WTC11 (cell line): ENCODE data around the gene GPR3. TPM values are rescaled to one million over a fixed set of nuclear protein-coding genes. Genes with fewer than 3 reads are reported as not detected.
A peak's percentile ranks its signal among the peaks of the same experiment; 100 is the strongest.

Experiments used
- AR ChIP-seq: fragments of 250-450 bp; sonication (Bioruptor Pico); IDR thresholded peaks from 2 replicates; pipeline ENCODE4 v1.9.0; 2021; ENCODE audit warnings: mild to moderate bottlenecking
- ATF1 ChIP-seq: sonication (generic); formaldehyde crosslinking; IDR thresholded peaks from 2 replicates; pipeline ENCODE4 v1.8.1; 2023; ENCODE audit warnings: mild to moderate bottlenecking, moderate library complexity, missing genetic modification reagents
- E2F1 ChIP-seq: sonication (generic); formaldehyde crosslinking; IDR thresholded peaks from 2 replicates; pipeline ENCODE4 v1.8.0; 2022; ENCODE audit warnings: mild to moderate bottlenecking, missing genetic modification reagents
- ERG ChIP-seq: fragments of 250-450 bp; sonication (Bioruptor Pico); IDR thresholded peaks from 2 replicates; pipeline ENCODE4 v1.8.0; 2021; ENCODE audit warnings: mild to moderate bottlenecking
- ETV6 ChIP-seq: sonication (generic); formaldehyde crosslinking; IDR thresholded peaks from 2 replicates; pipeline ENCODE4 v1.8.1; 2022; ENCODE audit warnings: mild to moderate bottlenecking, missing genetic modification reagents
- FOXK1 ChIP-seq: sonication (generic); formaldehyde crosslinking; IDR thresholded peaks from 2 replicates; pipeline ENCODE4 v1.8.0; 2022; ENCODE audit warnings: mild to moderate bottlenecking, moderate library complexity, missing genetic modification reagents
- FOXP1 ChIP-seq: sonication (generic); formaldehyde crosslinking; IDR thresholded peaks from 2 replicates; pipeline ENCODE4 v1.8.0; 2022; ENCODE audit warnings: missing genetic modification reagents, mild to moderate bottlenecking, moderate library complexity, borderline replicate concordance
- NFYB ChIP-seq: sonication (generic); formaldehyde crosslinking; conservative IDR thresholded peaks from 2 replicates; pipeline ENCODE4 v1.8.0; 2022; ENCODE audit warnings: low read depth, missing genetic modification reagents
- PRRX2 ChIP-seq: fragments of 250-450 bp; sonication (Bioruptor Pico); IDR thresholded peaks from 2 replicates; pipeline ENCODE4 v1.8.0; 2021; ENCODE audit warnings: mild to moderate bottlenecking
- SMAD3 ChIP-seq: sonication (generic); formaldehyde crosslinking; IDR thresholded peaks from 2 replicates; pipeline ENCODE4 v1.8.0; 2022; ENCODE audit warnings: missing genetic modification reagents, mild to moderate bottlenecking, borderline replicate concordance
- SMAD4 ChIP-seq: sonication (generic); formaldehyde crosslinking; IDR thresholded peaks from 2 replicates; pipeline ENCODE4 v1.8.0; 2022; ENCODE audit warnings: mild to moderate bottlenecking, missing genetic modification reagents
- SP1 ChIP-seq: sonication (generic); formaldehyde crosslinking; conservative IDR thresholded peaks from 2 replicates; pipeline ENCODE4 v1.8.1; 2022; ENCODE audit warnings: missing genetic modification reagents
- TEAD1 ChIP-seq: sonication (generic); formaldehyde crosslinking; IDR thresholded peaks from 2 replicates; pipeline ENCODE4 v1.8.0; 2022; ENCODE audit warnings: mild to moderate bottlenecking, missing genetic modification reagents
- ZNF281 ChIP-seq: sonication (generic); formaldehyde crosslinking; IDR thresholded peaks from 2 replicates; pipeline ENCODE4 v1.8.0; 2023; ENCODE audit warnings: mild to moderate bottlenecking, missing genetic modification reagents
- ZNF317 ChIP-seq: sonication (generic); formaldehyde crosslinking; IDR thresholded peaks from 2 replicates; pipeline ENCODE4 v1.8.1; 2023; ENCODE audit warnings: low read depth, mild to moderate bottlenecking, moderate library complexity, missing genetic modification reagents, borderline replicate concordance
- ZNF512 ChIP-seq: sonication (generic); formaldehyde crosslinking; IDR thresholded peaks from 2 replicates; pipeline ENCODE4 v1.8.1; 2022; ENCODE audit warnings: missing genetic modification reagents, borderline replicate concordance
- ZNF671 ChIP-seq: fragments of 250-450 bp; sonication (Bioruptor Pico); IDR thresholded peaks from 2 replicates; pipeline ENCODE4 v1.8.0; 2021; ENCODE audit warnings: mild to moderate bottlenecking
- total RNA-seq: library from RNA; stranded (reverse); gene quantifications from 3 replicates; pipeline ENCODE4 v1.2.3, GENCODE V29; 2021
- TF ChIP-seq, protein P1 (sequence below): sonication (generic); formaldehyde crosslinking; conservative IDR thresholded peaks from 2 replicates; pipeline ENCODE4 v1.8.1; 2022; ENCODE audit warnings: mild to moderate bottlenecking, missing genetic modification reagents
- TF ChIP-seq, protein P2 (sequence below): sonication (generic); formaldehyde crosslinking; IDR thresholded peaks from 2 replicates; pipeline ENCODE4 v1.8.1; 2022; ENCODE audit warnings: low read depth, mild to moderate bottlenecking, moderate library complexity, missing genetic modification reagents, borderline replicate concordance
- TF ChIP-seq, protein P3 (sequence below): sonication (generic); formaldehyde crosslinking; IDR thresholded peaks from 2 replicates; pipeline ENCODE4 v1.8.0; 2023; ENCODE audit warnings: missing genetic modification reagents, mild to moderate bottlenecking, borderline replicate concordance

GPR3 gene
- total RNA-seq, 1 experiment from 2014 or later: 12.4 TPM

DNA sequence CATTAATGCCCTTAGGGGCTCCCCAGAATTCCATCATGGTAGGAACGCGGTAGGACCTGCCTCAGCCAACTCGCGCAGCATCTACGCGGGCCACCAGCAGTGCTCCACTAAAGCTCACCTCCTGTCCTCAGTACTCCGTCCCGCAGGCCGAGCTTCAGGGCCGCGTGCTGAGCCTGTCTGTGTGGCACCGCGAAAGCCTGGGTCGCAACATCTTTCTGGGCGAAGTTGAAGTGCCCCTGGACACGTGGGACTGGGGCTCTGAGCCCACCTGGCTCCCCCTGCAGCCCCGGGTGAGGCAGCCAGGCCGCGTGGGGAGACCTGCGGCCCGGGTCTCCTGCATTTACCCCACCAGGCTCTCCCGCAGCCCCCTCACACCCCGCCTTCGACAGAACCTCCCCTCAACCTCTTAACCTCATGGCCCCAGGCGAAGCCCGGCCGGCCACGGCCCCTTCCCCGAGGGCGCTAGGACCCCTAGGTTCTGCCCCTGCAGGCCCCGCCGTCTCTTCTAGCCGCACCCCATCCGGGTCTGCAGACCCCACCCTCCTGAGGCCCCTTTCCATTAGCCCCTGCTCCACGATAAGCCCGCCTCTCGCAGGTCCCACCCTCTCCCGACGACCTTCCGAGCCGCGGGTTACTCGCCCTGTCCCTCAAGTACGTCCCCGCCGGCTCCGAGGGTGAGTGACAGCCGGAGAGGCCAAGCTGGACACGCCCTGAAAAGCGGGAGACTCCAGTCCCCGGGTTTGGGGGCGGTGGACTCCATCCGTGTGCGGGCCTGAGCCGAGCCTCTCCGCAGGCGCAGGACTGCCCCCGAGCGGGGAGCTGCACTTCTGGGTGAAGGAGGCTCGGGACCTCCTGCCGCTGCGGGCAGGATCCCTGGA, 41.5 kb upstream of the GPR3 start (continued):
- TF ChIP-seq E2F1 (CRISPR knock-in tag) (peak; percentile 89), ETV6 (CRISPR knock-in tag) (0 out of 2 replicates have a peak, but pooled peaks have one; percentile 38), ZNF317 (0 out of 2 replicates have a peak, but pooled peaks have one; percentile 16), SP1 (CRISPR knock-in tag) (peak; percentile 85), PRRX2 (CRISPR knock-in tag) (0 out of 2 replicates have a peak, but pooled peaks have one; percentile 51), TEAD1 (CRISPR knock-in tag) (0 out of 2 replicates have a peak, but pooled peaks have one; percentile 63), AR (no peak), ATF1 (no peak), SMAD4 (peak; percentile 92), FOXK1 (peak; percentile 39; the same call in 1 of the 2 replicates), ZNF281 (peak; percentile 49; the same call in 1 of the 2 replicates), ZNF512 (no peak), ERG (CRISPR knock-in tag) (peak; percentile 69; the same call in 1 of the 2 replicates), NFYB (CRISPR knock-in tag) (peak; percentile 49; the same call in 1 of the 2 replicates), FOXP1 (CRISPR knock-in tag) (peak; percentile 84), ZNF671 (CRISPR knock-in tag) (no peak), SMAD3 (CRISPR knock-in tag) (peak; percentile 77; the same call in 1 of the 2 replicates)
- TF ChIP-seq, protein P1, sequence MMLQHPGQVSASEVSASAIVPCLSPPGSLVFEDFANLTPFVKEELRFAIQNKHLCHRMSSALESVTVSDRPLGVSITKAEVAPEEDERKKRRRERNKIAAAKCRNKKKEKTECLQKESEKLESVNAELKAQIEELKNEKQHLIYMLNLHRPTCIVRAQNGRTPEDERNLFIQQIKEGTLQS: 0 out of 2 replicates have a peak, but pooled peaks have one; percentile 65
- TF ChIP-seq, protein P2, sequence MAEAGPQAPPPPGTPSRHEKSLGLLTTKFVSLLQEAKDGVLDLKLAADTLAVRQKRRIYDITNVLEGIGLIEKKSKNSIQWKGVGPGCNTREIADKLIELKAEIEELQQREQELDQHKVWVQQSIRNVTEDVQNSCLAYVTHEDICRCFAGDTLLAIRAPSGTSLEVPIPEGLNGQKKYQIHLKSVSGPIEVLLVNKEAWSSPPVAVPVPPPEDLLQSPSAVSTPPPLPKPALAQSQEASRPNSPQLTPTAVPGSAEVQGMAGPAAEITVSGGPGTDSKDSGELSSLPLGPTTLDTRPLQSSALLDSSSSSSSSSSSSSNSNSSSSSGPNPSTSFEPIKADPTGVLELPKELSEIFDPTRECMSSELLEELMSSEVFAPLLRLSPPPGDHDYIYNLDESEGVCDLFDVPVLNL (CRISPR knock-in tag): peak; percentile 81
- TF ChIP-seq, protein P3, sequence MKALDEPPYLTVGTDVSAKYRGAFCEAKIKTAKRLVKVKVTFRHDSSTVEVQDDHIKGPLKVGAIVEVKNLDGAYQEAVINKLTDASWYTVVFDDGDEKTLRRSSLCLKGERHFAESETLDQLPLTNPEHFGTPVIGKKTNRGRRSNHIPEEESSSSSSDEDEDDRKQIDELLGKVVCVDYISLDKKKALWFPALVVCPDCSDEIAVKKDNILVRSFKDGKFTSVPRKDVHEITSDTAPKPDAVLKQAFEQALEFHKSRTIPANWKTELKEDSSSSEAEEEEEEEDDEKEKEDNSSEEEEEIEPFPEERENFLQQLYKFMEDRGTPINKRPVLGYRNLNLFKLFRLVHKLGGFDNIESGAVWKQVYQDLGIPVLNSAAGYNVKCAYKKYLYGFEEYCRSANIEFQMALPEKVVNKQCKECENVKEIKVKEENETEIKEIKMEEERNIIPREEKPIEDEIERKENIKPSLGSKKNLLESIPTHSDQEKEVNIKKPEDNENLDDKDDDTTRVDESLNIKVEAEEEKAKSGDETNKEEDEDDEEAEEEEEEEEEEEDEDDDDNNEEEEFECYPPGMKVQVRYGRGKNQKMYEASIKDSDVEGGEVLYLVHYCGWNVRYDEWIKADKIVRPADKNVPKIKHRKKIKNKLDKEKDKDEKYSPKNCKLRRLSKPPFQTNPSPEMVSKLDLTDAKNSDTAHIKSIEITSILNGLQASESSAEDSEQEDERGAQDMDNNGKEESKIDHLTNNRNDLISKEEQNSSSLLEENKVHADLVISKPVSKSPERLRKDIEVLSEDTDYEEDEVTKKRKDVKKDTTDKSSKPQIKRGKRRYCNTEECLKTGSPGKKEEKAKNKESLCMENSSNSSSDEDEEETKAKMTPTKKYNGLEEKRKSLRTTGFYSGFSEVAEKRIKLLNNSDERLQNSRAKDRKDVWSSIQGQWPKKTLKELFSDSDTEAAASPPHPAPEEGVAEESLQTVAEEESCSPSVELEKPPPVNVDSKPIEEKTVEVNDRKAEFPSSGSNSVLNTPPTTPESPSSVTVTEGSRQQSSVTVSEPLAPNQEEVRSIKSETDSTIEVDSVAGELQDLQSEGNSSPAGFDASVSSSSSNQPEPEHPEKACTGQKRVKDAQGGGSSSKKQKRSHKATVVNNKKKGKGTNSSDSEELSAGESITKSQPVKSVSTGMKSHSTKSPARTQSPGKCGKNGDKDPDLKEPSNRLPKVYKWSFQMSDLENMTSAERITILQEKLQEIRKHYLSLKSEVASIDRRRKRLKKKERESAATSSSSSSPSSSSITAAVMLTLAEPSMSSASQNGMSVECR (CRISPR knock-in tag): peak; percentile 42; the same call in 1 of the 2 replicates
